ENCODE results near the gene SPATA31D4. TPM values are rescaled to one million over a fixed set of nuclear protein-coding genes. Genes with fewer than 3 reads are reported as not detected.

The SPATA31D4 gene
- total RNA-seq, 4 donors from 2014 or later, result not detected

DNA sequence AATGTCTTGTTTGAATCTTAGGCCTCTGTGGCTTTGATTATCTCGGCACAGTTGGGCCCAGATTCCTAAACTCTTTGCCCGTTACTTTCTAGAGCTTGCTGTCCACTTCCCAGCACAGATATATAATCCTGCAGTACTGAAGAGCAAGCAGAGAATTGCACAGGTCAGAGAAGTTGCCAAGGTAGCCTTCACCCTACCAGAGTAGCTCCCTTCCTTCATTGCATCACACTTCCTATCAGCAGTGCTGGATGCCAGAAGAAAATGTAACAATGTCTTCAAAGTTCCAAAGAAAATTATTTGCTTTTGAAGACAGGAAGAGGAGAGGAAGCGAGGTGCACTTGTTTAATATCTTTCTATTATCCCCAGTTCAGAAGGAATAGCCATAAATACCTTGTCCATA lies 38.1 kb upstream of the SPATA31D4 start:
- in situ Hi-C loops (cut with MboI; ENCODE audit: low sequenced_read_pairs in 4 of 4) (loop anchor here in 1 of 4 donors (25.0 kb wide), 1 partner anchor 722 kb away; no protein-coding TSS in a partner anchor), intact Hi-C loops (cut with DNase I; ENCODE audit: low total_unique reads) (no loop called here)
- DNase-seq (no peak), ATAC-seq (no peak)
- Histone ChIP-seq H3K36me3 (no peaks in the 10 kb centered on the region), H3K27ac (no peak overlapping the region), H3K9me3 (no peaks in the 10 kb centered on the region), H3K4me3 (no peak overlapping the region), H3K27me3 (no peaks in the 10 kb centered on the region), H3K4me1 (no peaks in the 10 kb centered on the region)
- TF ChIP-seq, protein P1, sequence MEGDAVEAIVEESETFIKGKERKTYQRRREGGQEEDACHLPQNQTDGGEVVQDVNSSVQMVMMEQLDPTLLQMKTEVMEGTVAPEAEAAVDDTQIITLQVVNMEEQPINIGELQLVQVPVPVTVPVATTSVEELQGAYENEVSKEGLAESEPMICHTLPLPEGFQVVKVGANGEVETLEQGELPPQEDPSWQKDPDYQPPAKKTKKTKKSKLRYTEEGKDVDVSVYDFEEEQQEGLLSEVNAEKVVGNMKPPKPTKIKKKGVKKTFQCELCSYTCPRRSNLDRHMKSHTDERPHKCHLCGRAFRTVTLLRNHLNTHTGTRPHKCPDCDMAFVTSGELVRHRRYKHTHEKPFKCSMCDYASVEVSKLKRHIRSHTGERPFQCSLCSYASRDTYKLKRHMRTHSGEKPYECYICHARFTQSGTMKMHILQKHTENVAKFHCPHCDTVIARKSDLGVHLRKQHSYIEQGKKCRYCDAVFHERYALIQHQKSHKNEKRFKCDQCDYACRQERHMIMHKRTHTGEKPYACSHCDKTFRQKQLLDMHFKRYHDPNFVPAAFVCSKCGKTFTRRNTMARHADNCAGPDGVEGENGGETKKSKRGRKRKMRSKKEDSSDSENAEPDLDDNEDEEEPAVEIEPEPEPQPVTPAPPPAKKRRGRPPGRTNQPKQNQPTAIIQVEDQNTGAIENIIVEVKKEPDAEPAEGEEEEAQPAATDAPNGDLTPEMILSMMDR (IDR thresholded peaks at IDR 0.05 in 4 of 5, conservative IDR thresholded peaks at IDR 0.05 in 1 of 5), result no peak
- no peak for TF ChIP-seq POLR2A (IDR thresholded peaks at IDR 0.05)

- no peak for TF ChIP-seq POLR2A (IDR thresholded peaks at IDR 0.05)
- TF ChIP-seq, protein P1 (IDR thresholded peaks at IDR 0.05 in 4 of 5, conservative IDR thresholded peaks at IDR 0.05 in 1 of 5), result no peak
- ATAC-seq (no peak), DNase-seq (no peak)
- Histone ChIP-seq H3K4me3 (no peak overlapping the region), H3K9me3 (no peaks in the 10 kb centered on the region), H3K4me1 (no peaks in the 10 kb centered on the region), H3K27me3 (no peaks in the 10 kb centered on the region), H3K36me3 (no peaks in the 10 kb centered on the region), H3K27ac (no peak overlapping the region)
- intact Hi-C loops (cut with DNase I; ENCODE audit: low total_unique reads), result no loop called here
- in situ Hi-C loops (cut with MboI; ENCODE audit: low sequenced_read_pairs in 4 of 4), result loop anchor here in 1 of 4 donors (25.0 kb wide), 1 partner anchor 720 kb away; no protein-coding TSS in a partner anchor
These were observed 35.8 kb upstream of the SPATA31D4 start for GRCh38 chr9:81892440-81892839.

GRCh38 chr9:81893929-81894328 lies 34.3 kb upstream of the SPATA31D4 start:
- Histone ChIP-seq H3K4me3 (no peak overlapping the region), H3K36me3 (no peaks in the 10 kb centered on the region), H3K27ac (no peak overlapping the region), H3K27me3 (no peaks in the 10 kb centered on the region), H3K4me1 (no peaks in the 10 kb centered on the region), H3K9me3 (no peaks in the 10 kb centered on the region)
- in situ Hi-C loops (cut with MboI; ENCODE audit: low sequenced_read_pairs in 4 of 4) (loop anchor here in 1 of 4 donors (25.0 kb wide), 1 partner anchor 718 kb away; no protein-coding TSS in a partner anchor), intact Hi-C loops (cut with DNase I; ENCODE audit: low total_unique reads) (no loop called here)
- DNase-seq, result no peak
- TF ChIP-seq POLR2A (IDR thresholded peaks at IDR 0.05), result no peak
- TF ChIP-seq, protein P1 (IDR thresholded peaks at IDR 0.05 in 4 of 5, conservative IDR thresholded peaks at IDR 0.05 in 1 of 5), result no peak
- no peak for ATAC-seq

- no peak for ATAC-seq
- no peak for DNase-seq
- H3K4me1 ChIP-seq, result no peaks in the 10 kb centered on the region
- H3K27me3 ChIP-seq, result no peaks in the 10 kb centered on the region
- no peak overlapping the region for H3K4me3 ChIP-seq
- no peaks in the 10 kb centered on the region for H3K9me3 ChIP-seq
- H3K36me3 ChIP-seq, result no peaks in the 10 kb centered on the region
- intact Hi-C loops (cut with DNase I; ENCODE audit: low total_unique reads) (no loop called here), in situ Hi-C loops (cut with MboI; ENCODE audit: low sequenced_read_pairs in 4 of 4) (loop anchor here in 1 of 4 donors (25.0 kb wide), 1 partner anchor 717 kb away; no protein-coding TSS in a partner anchor)
- H3K27ac ChIP-seq, result no peak overlapping the region
- TF ChIP-seq, protein P1 (IDR thresholded peaks at IDR 0.05 in 4 of 5, conservative IDR thresholded peaks at IDR 0.05 in 1 of 5), result no peak
- no peak for TF ChIP-seq POLR2A (IDR thresholded peaks at IDR 0.05)
These were observed 33.3 kb upstream of the SPATA31D4 start for GRCh38 chr9:81894891-81895290.

GRCh38 chr9:81896070-81896469 lies 32.2 kb upstream of the SPATA31D4 start:
- H3K9me3 ChIP-seq, result no peaks in the 10 kb centered on the region
- no peaks in the 10 kb centered on the region for H3K4me1 ChIP-seq
- H3K4me3 ChIP-seq, result no peak overlapping the region
- TF ChIP-seq, protein P1 (IDR thresholded peaks at IDR 0.05 in 4 of 5, conservative IDR thresholded peaks at IDR 0.05 in 1 of 5), result no peak
- no peak for TF ChIP-seq POLR2A (IDR thresholded peaks at IDR 0.05)
- no peaks in the 10 kb centered on the region for H3K27me3 ChIP-seq
- H3K36me3 ChIP-seq, result no peaks in the 10 kb centered on the region
- in situ Hi-C loops (cut with MboI; ENCODE audit: low sequenced_read_pairs in 4 of 4) (loop anchor here in 1 of 4 donors (25.0 kb wide), 1 partner anchor 716 kb away; no protein-coding TSS in a partner anchor), intact Hi-C loops (cut with DNase I; ENCODE audit: low total_unique reads) (no loop called here)
- no peak overlapping the region for H3K27ac ChIP-seq
- ATAC-seq (no peak), DNase-seq (no peak)
